ENCODE measurements around the gene MELTF.

MELTF gene

GRCh38 chr3:196985954-196986885 lies 43.4 kb downstream of the MELTF start:
- Histone ChIP-seq H3K27me3 (ENCODE audit: control insufficient read depth, insufficient read depth, low read length) (peaks cover 51% of the 10 kb centered on the region), H3K36me3 (ENCODE audit: insufficient read depth, low read length) (no peaks in the 10 kb centered on the region), H3K9ac (ENCODE audit: low read depth, low read length) (no peak overlapping the region), H3K4me2 (ENCODE audit: low read length) (no peak overlapping the region), H3K9me3 (replicated peaks; ENCODE audit: low read length) (peaks cover 6% of the 10 kb centered on the region), H3K4me1 (ENCODE audit: control insufficient read depth, insufficient read depth, low read length) (no peaks in the 10 kb centered on the region), H3K4me3 (ENCODE audit: low read length) (no peak overlapping the region)

- Histone ChIP-seq H3K4me2 (ENCODE audit: low read length) (no peak overlapping the region), H3K9me3 (replicated peaks; ENCODE audit: low read length) (peaks cover 6% of the 10 kb centered on the region), H3K27me3 (ENCODE audit: control insufficient read depth, insufficient read depth, low read length) (peaks cover 51% of the 10 kb centered on the region), H3K9ac (ENCODE audit: low read depth, low read length) (no peak overlapping the region), H3K4me3 (ENCODE audit: low read length) (no peak overlapping the region), H3K36me3 (ENCODE audit: insufficient read depth, low read length) (no peaks in the 10 kb centered on the region), H3K4me1 (ENCODE audit: control insufficient read depth, insufficient read depth, low read length) (no peaks in the 10 kb centered on the region)
These were observed 44.3 kb downstream of the MELTF start for GRCh38 chr3:196985298-196985697.

DNA sequence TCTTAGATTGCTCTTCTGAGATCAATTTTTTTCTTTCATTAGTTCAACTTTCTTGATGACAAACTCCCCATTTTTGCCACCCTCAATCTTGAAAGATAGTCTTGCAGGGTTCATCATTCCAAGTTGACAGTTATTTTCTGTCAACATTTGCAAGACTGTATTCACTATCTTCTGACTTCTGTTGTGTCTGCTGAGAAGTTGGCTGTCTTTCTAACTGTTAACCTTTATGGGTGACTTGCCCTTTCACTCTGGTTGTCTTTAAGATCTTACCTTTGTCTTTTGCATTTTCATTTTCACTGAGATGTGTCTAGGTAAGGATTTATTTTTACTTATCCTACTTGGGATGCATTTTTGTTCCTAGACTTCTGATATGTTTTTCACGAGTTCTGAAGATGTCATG lies 46.4 kb downstream of the MELTF start:
- Histone ChIP-seq H3K36me3 (ENCODE audit: insufficient read depth, low read length) (no peaks in the 10 kb centered on the region), H3K4me2 (ENCODE audit: low read length) (no peak overlapping the region), H3K27me3 (ENCODE audit: control insufficient read depth, insufficient read depth, low read length) (peaks cover 33% of the 10 kb centered on the region), H3K9me3 (replicated peaks; ENCODE audit: low read length) (peaks cover 6% of the 10 kb centered on the region), H3K4me3 (ENCODE audit: low read length) (no peak overlapping the region), H3K4me1 (ENCODE audit: control insufficient read depth, insufficient read depth, low read length) (no peaks in the 10 kb centered on the region), H3K9ac (ENCODE audit: low read depth, low read length) (no peak overlapping the region)

DNA sequence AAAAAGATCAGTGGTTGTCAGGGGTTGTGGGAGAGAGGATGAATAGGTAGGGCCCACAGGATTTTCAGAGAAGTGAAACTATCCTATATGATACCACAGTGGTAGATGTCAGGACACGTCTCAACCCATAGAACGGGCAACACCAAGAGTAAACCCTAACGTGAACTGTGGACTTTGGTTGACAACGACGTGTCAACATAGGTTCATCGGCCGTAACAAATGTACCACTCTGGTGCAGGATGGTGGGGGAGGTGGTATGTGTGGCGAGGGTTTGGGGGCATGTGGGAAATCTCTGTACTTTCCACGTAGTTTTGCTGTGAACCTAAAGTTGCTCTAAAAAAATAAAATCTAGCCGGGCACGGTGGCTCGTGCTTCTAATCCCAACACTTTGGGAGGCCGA lies 48.0 kb downstream of the MELTF start:
- Histone ChIP-seq H3K9ac (ENCODE audit: low read depth, low read length) (no peak overlapping the region), H3K9me3 (replicated peaks; ENCODE audit: low read length) (peaks cover 6% of the 10 kb centered on the region), H3K4me3 (ENCODE audit: low read length) (no peak overlapping the region), H3K27me3 (ENCODE audit: control insufficient read depth, insufficient read depth, low read length) (peaks cover 18% of the 10 kb centered on the region), H3K36me3 (ENCODE audit: insufficient read depth, low read length) (no peaks in the 10 kb centered on the region), H3K4me2 (ENCODE audit: low read length) (no peak overlapping the region), H3K4me1 (ENCODE audit: control insufficient read depth, insufficient read depth, low read length) (no peaks in the 10 kb centered on the region)

DNA sequence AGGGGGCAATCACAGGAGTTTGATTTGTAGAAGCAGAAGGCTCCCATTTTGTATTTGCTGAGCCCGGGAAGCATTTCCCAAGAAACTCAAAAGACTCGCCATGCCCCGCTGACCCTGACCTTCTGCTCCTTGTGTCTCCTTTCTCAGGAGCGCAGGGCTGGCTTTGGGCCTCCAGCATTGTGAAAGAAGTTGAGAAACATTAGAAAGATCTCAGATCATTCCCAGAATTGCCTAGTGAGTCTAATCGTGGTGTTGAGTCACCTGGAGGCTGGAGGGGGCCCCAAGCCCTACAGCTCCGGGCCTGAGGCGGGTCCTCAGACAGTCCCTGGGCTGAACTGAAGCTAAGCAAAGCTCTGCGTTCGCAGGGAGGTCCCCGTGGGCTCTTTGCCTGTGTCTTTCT lies 50.1 kb downstream of the MELTF start:
- no peaks in the 10 kb centered on the region for H3K36me3 ChIP-seq (ENCODE audit: insufficient read depth, low read length)
- H3K4me2 ChIP-seq (ENCODE audit: low read length) = no peak overlapping the region
- no peaks in the 10 kb centered on the region for H3K4me1 ChIP-seq (ENCODE audit: control insufficient read depth, insufficient read depth, low read length)

DNA sequence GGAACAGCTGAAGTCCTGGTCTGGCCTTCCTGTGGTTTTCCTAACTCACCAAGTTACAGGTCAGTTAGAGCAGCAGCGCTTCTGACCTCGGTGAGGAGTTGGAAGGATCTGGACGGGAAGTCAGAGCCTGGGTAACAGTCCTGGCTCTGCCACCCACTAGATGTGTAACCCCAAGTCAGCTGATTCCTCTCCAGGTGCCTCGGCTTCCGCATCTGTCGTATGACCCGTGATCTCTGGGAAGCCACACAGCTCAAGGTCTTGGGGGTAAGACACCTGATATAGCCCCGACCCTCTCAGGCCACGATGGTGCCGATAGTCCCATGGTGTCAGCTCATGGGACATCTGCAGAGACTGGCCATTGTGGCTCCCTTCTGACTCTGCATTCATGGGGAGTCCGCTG lies 52.7 kb downstream of the MELTF start:
- H3K4me2 ChIP-seq (ENCODE audit: low read length) = no peak overlapping the region
- no peaks in the 10 kb centered on the region for H3K36me3 ChIP-seq (ENCODE audit: insufficient read depth, low read length)
- no peaks in the 10 kb centered on the region for H3K4me1 ChIP-seq (ENCODE audit: control insufficient read depth, insufficient read depth, low read length)
- no peaks in the 10 kb centered on the region for H3K27me3 ChIP-seq (ENCODE audit: control insufficient read depth, insufficient read depth, low read length)
- no peaks in the 10 kb centered on the region for H3K9me3 ChIP-seq (replicated peaks; ENCODE audit: low read length)
- no peak overlapping the region for H3K9ac ChIP-seq (ENCODE audit: low read depth, low read length)
- no peak overlapping the region for H3K4me3 ChIP-seq (ENCODE audit: low read length)

More for the DNA sequence above, 50.1 kb downstream of the MELTF start:
- Histone ChIP-seq H3K4me3 (ENCODE audit: low read length) (no peak overlapping the region), H3K9me3 (replicated peaks; ENCODE audit: low read length) (peaks cover 6% of the 10 kb centered on the region), H3K9ac (ENCODE audit: low read depth, low read length) (no peak overlapping the region), H3K27me3 (ENCODE audit: control insufficient read depth, insufficient read depth, low read length) (peaks cover 10% of the 10 kb centered on the region)

- Histone ChIP-seq H3K36me3 (ENCODE audit: insufficient read depth, low read length) (no peaks in the 10 kb centered on the region), H3K9me3 (replicated peaks; ENCODE audit: low read length) (no peaks in the 10 kb centered on the region), H3K4me3 (ENCODE audit: low read length) (no peak overlapping the region), H3K4me1 (ENCODE audit: control insufficient read depth, insufficient read depth, low read length) (no peaks in the 10 kb centered on the region), H3K27me3 (ENCODE audit: control insufficient read depth, insufficient read depth, low read length) (no peaks in the 10 kb centered on the region), H3K9ac (ENCODE audit: low read depth, low read length) (no peak overlapping the region), H3K4me2 (ENCODE audit: low read length) (no peak overlapping the region)
These were observed 54.3 kb downstream of the MELTF start for GRCh38 chr3:196975349-196975748.

GRCh38 chr3:196974661-196975060 lies 55.0 kb downstream of the MELTF start:
- no peaks in the 10 kb centered on the region for H3K36me3 ChIP-seq (ENCODE audit: insufficient read depth, low read length)
- H3K9ac ChIP-seq (ENCODE audit: low read depth, low read length) = no peak overlapping the region
- H3K4me3 ChIP-seq (ENCODE audit: low read length) = no peak overlapping the region
- no peaks in the 10 kb centered on the region for H3K27me3 ChIP-seq (ENCODE audit: control insufficient read depth, insufficient read depth, low read length)
- H3K4me1 ChIP-seq (ENCODE audit: control insufficient read depth, insufficient read depth, low read length) = no peaks in the 10 kb centered on the region
- no peaks in the 10 kb centered on the region for H3K9me3 ChIP-seq (replicated peaks; ENCODE audit: low read length)
- H3K4me2 ChIP-seq (ENCODE audit: low read length) = no peak overlapping the region

DNA sequence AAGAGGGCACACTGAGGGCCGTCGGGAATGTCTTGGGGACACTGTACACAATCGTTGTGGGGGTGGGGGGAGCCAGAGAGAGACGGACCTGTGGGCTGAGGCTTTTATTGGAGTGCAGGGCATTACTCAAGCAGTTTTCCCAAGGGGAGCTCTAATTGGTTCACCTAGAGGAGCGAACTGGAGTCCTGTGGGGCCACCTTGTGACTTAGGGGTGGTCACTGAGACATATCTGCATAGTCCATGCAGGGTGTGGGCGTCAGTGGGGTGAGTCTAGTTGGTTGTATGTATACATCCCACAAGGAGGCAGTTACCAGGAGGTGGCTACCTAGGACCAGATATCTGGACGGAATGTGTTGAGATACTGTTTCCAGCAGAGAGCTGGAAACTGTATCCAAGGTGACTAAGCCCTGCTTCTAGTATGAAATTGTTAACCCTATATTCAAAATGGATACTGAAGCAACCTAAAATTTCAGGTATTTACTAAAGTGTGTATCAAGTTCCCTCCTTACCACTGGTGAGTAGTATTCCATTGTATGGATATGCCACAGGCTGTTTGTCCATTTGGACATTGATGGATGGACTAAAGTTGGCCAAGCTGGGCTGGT lies 58.4 kb downstream of the MELTF start:
- no peak overlapping the region for H3K4me3 ChIP-seq (ENCODE audit: low read length)
- no peak overlapping the region for H3K4me2 ChIP-seq (ENCODE audit: low read length)
- H3K9me3 ChIP-seq (replicated peaks; ENCODE audit: low read length) = no peaks in the 10 kb centered on the region
- H3K27me3 ChIP-seq (ENCODE audit: control insufficient read depth, insufficient read depth, low read length) = no peaks in the 10 kb centered on the region
- H3K9ac ChIP-seq (ENCODE audit: low read depth, low read length) = no peak overlapping the region
- peaks cover 7% of the 10 kb centered on the region for H3K4me1 ChIP-seq (ENCODE audit: control insufficient read depth, insufficient read depth, low read length)
- peaks cover 6% of the 10 kb centered on the region for H3K36me3 ChIP-seq (ENCODE audit: insufficient read depth, low read length)

- no peaks in the 10 kb centered on the region for H3K27me3 ChIP-seq (ENCODE audit: control insufficient read depth, insufficient read depth, low read length)
- peaks cover 7% of the 10 kb centered on the region for H3K4me1 ChIP-seq (ENCODE audit: control insufficient read depth, insufficient read depth, low read length)
- H3K4me2 ChIP-seq (ENCODE audit: low read length) = no peak overlapping the region
- no peak overlapping the region for H3K9ac ChIP-seq (ENCODE audit: low read depth, low read length)
- no peak overlapping the region for H3K4me3 ChIP-seq (ENCODE audit: low read length)
- peaks cover 9% of the 10 kb centered on the region for H3K36me3 ChIP-seq (ENCODE audit: insufficient read depth, low read length)
- H3K9me3 ChIP-seq (replicated peaks; ENCODE audit: low read length) = no peaks in the 10 kb centered on the region
These were observed 59.0 kb downstream of the MELTF start for GRCh38 chr3:196970547-196971093.

GRCh38 chr3:196969660-196970546 lies 59.7 kb downstream of the MELTF start:
- peaks cover 7% of the 10 kb centered on the region for H3K4me1 ChIP-seq (ENCODE audit: control insufficient read depth, insufficient read depth, low read length)
- H3K36me3 ChIP-seq (ENCODE audit: insufficient read depth, low read length) = peaks cover 9% of the 10 kb centered on the region
- H3K9ac ChIP-seq (ENCODE audit: low read depth, low read length) = peak overlapping the region; percentile 73
- H3K4me3 ChIP-seq (ENCODE audit: low read length) = peak overlapping the region; percentile 87
- peak overlapping the region; percentile 99 for H3K4me2 ChIP-seq (ENCODE audit: low read length)
- H3K9me3 ChIP-seq (replicated peaks; ENCODE audit: low read length) = no peaks in the 10 kb centered on the region
- H3K27me3 ChIP-seq (ENCODE audit: control insufficient read depth, insufficient read depth, low read length) = no peaks in the 10 kb centered on the region

Measured in skeletal muscle satellite cell (primary cell).